Keratinocyte (primary cell): ENCODE data around the gene NUTM2F. TPM values are rescaled to one million over a fixed set of nuclear protein-coding genes. Genes with fewer than 3 reads are reported as not detected.
"Not testable (repeated sequence)": the region's sequence is repeated elsewhere in the genome, so short reads cannot be mapped to it uniquely, and the experiment has no call there.

Experiments used
- DNase-seq: peaks from one replicate; pipeline ENCODE4 v3.0.0-alpha.2; 2011; ENCODE audit warnings: low read depth, missing footprints, low spot score
- FAIRE-seq: peaks from 2 replicates; lab custom pipeline; 2011; peaks lifted over from hg19 to GRCh38; lab: Jason Lieb, UNC
- H2AFZ ChIP-seq: 2 replicates; pipeline ENCODE4 v1.6.0; 2012; ENCODE audit warnings: low read length, control low read depth, inconsistent platforms; ENCODE audit not compliant: control insufficient read depth
- H3K27ac ChIP-seq: 2 replicates; pipeline ENCODE4 v1.5.1; 2011; ENCODE audit warnings: low read length; ENCODE audit not compliant: control insufficient read depth, insufficient read depth
- H3K27me3 ChIP-seq: 3 replicates; pipeline ENCODE4 v1.6.0; 2011; ENCODE audit warnings: low read length; ENCODE audit not compliant: control insufficient read depth, insufficient read depth; ENCODE audit errors: extremely low read depth
- H3K36me3 ChIP-seq, 2 experiments: 2 replicates in 1 of 2; 3 replicates in 1 of 2; pipeline ENCODE4 v1.5.1; 2011; ENCODE audit warnings: low read length in 2 of 2, mild to moderate bottlenecking in 1 of 2; ENCODE audit not compliant: control insufficient read depth in 2 of 2, insufficient read depth in 2 of 2; ENCODE audit errors: extremely low read depth in 1 of 2
- H3K4me1 ChIP-seq: 3 replicates; pipeline ENCODE4 v1.5.1; 2011; ENCODE audit warnings: low read length; ENCODE audit not compliant: control insufficient read depth, insufficient read depth; ENCODE audit errors: extremely low read depth
- H3K4me2 ChIP-seq: 3 replicates; pipeline ENCODE4 v1.6.0; 2011; ENCODE audit warnings: low read depth, low read length; ENCODE audit not compliant: control insufficient read depth, insufficient read depth; ENCODE audit errors: extremely low read depth
- H3K4me3 ChIP-seq, 3 experiments: fragments of 200-600 bp in 1 of 3; sonication (generic) in 1 of 3; 2 replicates in 2 of 3; 3 replicates in 1 of 3; pipeline ENCODE4 v1.5.1; 2011 to 2016; ENCODE audit warnings: low read length in 3 of 3, mild to moderate bottlenecking in 3 of 3, control low read depth in 2 of 3, inconsistent platforms in 1 of 3, low read depth in 1 of 3, mixed read lengths in 1 of 3, mixed run types in 1 of 3, moderate library complexity in 1 of 3; ENCODE audit not compliant: control insufficient read depth in 2 of 3, insufficient read depth in 2 of 3; ENCODE audit errors: extremely low read depth in 1 of 3
- H3K79me2 ChIP-seq: 2 replicates; pipeline ENCODE4 v1.6.0; 2012; ENCODE audit warnings: low read length; ENCODE audit not compliant: control insufficient read depth, insufficient read depth
- H3K9ac ChIP-seq: 3 replicates; pipeline ENCODE4 v1.6.0; 2011; ENCODE audit warnings: low read length; ENCODE audit not compliant: control insufficient read depth, insufficient read depth; ENCODE audit errors: extremely low read depth
- H3K9me1 ChIP-seq: 3 replicates; pipeline ENCODE4 v1.6.0; 2011; ENCODE audit warnings: low read length; ENCODE audit not compliant: control insufficient read depth, insufficient read depth; ENCODE audit errors: extremely low read depth
- H3K9me3 ChIP-seq: 2 replicates; pipeline ENCODE4 v1.5.1; 2012; ENCODE audit warnings: low read depth, low read length; ENCODE audit not compliant: control insufficient read depth
- H4K20me1 ChIP-seq: 3 replicates; pipeline ENCODE4 v1.6.0; 2011; ENCODE audit warnings: low read length; ENCODE audit not compliant: control insufficient read depth, insufficient read depth; ENCODE audit errors: extremely low read depth
- CTCF ChIP-seq, 3 experiments: IDR thresholded peaks in 1 of 3; conservative IDR thresholded peaks in 1 of 3; optimal IDR thresholded peaks in 1 of 3; 2 replicates in 2 of 3; 3 replicates in 1 of 3; pipeline versions ENCODE3 to v1.5.1; 2011; ENCODE audit warnings: low read length in 3 of 3, mild to moderate bottlenecking in 3 of 3, moderate library complexity in 2 of 3, control low read depth in 1 of 3, inconsistent platforms in 1 of 3; ENCODE audit not compliant: insufficient read depth in 2 of 3; ENCODE audit errors: extremely low read depth in 1 of 3
- EZH2 ChIP-seq: IDR thresholded peaks from one replicate; pipeline ENCODE4 v1.6.1; 2012; ENCODE audit warnings: inconsistent platforms, mild to moderate bottlenecking, low read length, moderate library complexity
- dilution Hi-C: fragments of 300-500 bp; cut with MboI; formaldehyde crosslinking; loops from one replicate; pipeline ENCODE4 v1.7.0; 2020; ENCODE audit warnings: low sequenced_read_pairs; ENCODE audit not compliant: extremely low pct_ligation_motif_present
- polyA plus RNA-seq, 5 experiments: library from polyadenylated mRNA; depleted of rRNA in 3 of 5; stranded (reverse) in 3 of 5; stranded (forward) in 1 of 5; unstranded in 1 of 5; fragments of >200 nt; gene quantifications; 1 replicate in 1 of 5; 2 replicates in 3 of 5; 3 replicates in 1 of 5; pipeline versions ENCODE4 v1.2.1 to v1.2.3, GENCODE V29; 2011 to 2012; ENCODE audit warnings: missing spikeins in 2 of 5, low read depth in 1 of 5, low replicate concordance in 1 of 5

Gene NUTM2F
- polyA plus RNA-seq, 1 donor (not counting 4 experiments of a cell fraction or from before 2014, with no cell fraction given), result not detected

GRCh38 chr9:94280409-94280989 is 47.9 kb downstream of the NUTM2F start:
- Histone ChIP-seq H3K4me1 (no peaks in the 10 kb centered on the region), H3K9me1 (no peaks in the 10 kb centered on the region), H3K9me3 (no peaks in the 10 kb centered on the region), H3K27me3 (no peaks in the 10 kb centered on the region), H3K27ac (no peak overlapping the region), H3K79me2 (no peaks in the 10 kb centered on the region), H3K9ac (no peak overlapping the region), H4K20me1 (no peaks in the 10 kb centered on the region), H3K4me2 (no peak overlapping the region), H2AFZ (no peak overlapping the region), H3K4me3 (no peak overlapping the region), H3K36me3 (no peaks in the 10 kb centered on the region)
- DNase-seq (no peak), FAIRE-seq (no peak)
- TF ChIP-seq EZH2, result no peak
- TF ChIP-seq CTCF (optimal IDR thresholded peaks at IDR 0.05 in 1 of 3, IDR thresholded peaks at IDR 0.05 in 1 of 3, conservative IDR thresholded peaks at IDR 0.05 in 1 of 3; ENCODE audit: extremely low read depth in 1 of 3, insufficient read depth in 2 of 3, low read length in 3 of 3), result no peak
- dilution Hi-C loops, result no loop called here

GRCh38 chr9:94277885-94278536 is 50.4 kb downstream of the NUTM2F start:
- Histone ChIP-seq H3K4me2 (no peak overlapping the region), H4K20me1 (no peaks in the 10 kb centered on the region), H3K36me3 (no peaks in the 10 kb centered on the region), H2AFZ (no peak overlapping the region), H3K4me1 (no peaks in the 10 kb centered on the region), H3K27ac (peak overlapping the region; percentile 4), H3K27me3 (no peaks in the 10 kb centered on the region), H3K9ac (no peak overlapping the region), H3K9me1 (no peaks in the 10 kb centered on the region), H3K79me2 (peaks cover 3% of the 10 kb centered on the region), H3K9me3 (no peaks in the 10 kb centered on the region), H3K4me3 (no peak overlapping the region)
- dilution Hi-C loops, result no loop called here
- FAIRE-seq (no peak), DNase-seq (no peak)
- TF ChIP-seq CTCF (optimal IDR thresholded peaks at IDR 0.05 in 1 of 3, IDR thresholded peaks at IDR 0.05 in 1 of 3, conservative IDR thresholded peaks at IDR 0.05 in 1 of 3; ENCODE audit: extremely low read depth in 1 of 3, insufficient read depth in 2 of 3, low read length in 3 of 3) (no peak), EZH2 (no peak)

GRCh38 chr9:94277029-94277428 is 51.4 kb downstream of the NUTM2F start:
- H4K20me1 ChIP-seq, H3K9me1 ChIP-seq, H3K4me3 ChIP-seq, H3K4me2 ChIP-seq, H2AFZ ChIP-seq, H3K9ac ChIP-seq, H3K4me1 ChIP-seq, H3K36me3 ChIP-seq, H3K27ac ChIP-seq, H3K27me3 ChIP-seq, FAIRE-seq, dilution Hi-C loops, DNase-seq, H3K79me2 ChIP-seq, H3K9me3 ChIP-seq: not testable (repeated sequence)
